HS-27A (cell line): ENCODE results near the gene IFNA21.
"Not testable (repeated sequence)": the region's sequence is repeated elsewhere in the genome, so short reads cannot be mapped to it uniquely, and the experiment has no call there.

Experiments used
- DNase-seq: peaks from one replicate; pipeline ENCODE4 v3.0.0-alpha.2; 2012; ENCODE audit warnings: low read depth, missing footprints

The IFNA21 gene

DNA sequence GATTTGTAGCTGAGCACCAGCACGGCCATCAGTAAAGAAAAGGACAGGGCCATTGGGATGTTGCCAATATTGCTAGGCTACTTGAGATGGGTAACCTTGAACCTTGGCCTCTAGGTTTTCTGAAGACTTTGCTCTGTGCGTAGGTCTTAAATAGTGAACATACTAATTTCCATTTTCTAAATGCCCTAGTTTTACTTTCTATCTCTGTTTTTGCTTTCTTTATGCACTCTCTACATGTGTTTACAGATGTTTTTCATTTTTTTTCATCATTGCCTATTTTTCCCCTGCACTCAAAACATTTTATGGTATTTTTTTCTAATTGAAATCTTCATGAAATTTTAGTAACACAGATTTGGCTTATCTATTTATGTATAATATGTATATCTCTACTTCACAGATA lies at the start of gene IFNA21:
Gene IFNA21, minus strand, starts transcription at position 101 of the 400 bp plus-strand sequence. Its CDS starts 48 bp downstream, at position 53.
- DNase-seq: not testable (repeated sequence)

GRCh38 chr9:21213411-21214326 lies 47.2 kb upstream of the IFNA21 start:
- DNase-seq: not testable (repeated sequence)

GRCh38 chr9:21212160-21212559 lies 45.7 kb upstream of the IFNA21 start:
- not testable (repeated sequence) for DNase-seq

DNA sequence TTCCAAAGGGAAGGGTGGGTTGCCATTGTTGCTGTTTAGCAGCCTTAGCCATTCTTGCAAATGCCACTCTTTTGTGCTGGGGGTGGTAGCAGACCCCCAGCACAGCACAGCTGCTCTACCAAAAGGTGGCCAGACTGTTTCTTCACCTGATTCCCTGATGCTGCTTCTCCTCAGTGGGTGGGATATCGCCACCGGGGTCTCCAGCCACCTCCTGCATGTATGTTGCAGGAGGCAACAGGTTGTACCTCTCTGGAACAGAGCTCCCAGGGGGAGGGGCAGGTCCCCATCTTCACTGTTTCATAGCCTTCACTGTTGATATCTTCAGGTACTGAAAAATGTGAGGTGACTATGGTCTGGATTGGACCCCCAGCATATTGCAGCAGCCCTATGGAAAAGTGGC lies 44.3 kb upstream of the IFNA21 start:
- not testable (repeated sequence) for DNase-seq

DNA sequence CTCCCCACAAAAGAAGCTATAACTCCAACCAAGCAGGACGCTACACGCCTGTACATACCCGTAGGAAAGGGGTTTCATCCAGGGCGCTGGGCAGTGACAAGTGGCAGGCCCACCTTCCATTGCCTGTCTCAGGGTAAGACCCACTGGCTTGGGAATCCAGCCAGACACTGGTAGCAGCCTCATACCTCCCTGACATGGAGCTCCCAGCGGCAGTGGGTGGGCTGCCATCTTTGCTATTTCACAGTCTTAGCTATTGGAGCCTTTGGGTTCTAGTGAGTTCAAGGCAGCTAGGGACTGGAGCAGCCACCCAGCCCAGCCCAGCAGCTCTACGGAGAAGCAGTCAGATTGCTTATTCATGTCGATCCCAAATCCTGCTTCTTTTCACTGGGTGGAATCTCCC lies 43.9 kb upstream of the IFNA21 start:
- no peak for DNase-seq

DNA sequence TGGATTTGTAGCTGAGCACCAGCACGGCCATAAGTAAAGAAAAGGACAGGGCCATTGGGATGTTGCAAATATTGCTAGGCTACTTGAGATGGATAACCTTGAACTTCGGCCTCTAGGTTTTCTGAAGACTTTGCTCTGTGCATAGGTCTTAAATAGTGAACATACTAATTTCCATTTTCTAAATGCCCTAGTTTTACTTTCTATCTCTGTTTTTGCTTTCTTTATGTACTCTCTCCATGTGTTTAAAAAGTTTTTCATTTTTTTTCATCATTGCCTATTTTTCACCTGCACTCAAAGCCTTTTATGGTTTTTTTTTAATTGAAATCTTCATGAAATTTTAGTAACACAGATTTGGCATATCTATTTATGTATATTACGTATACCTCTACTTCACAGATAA lies 40.6 kb upstream of the IFNA21 start, which contains the start of gene IFNA10:
Gene IFNA10, minus strand, starts transcription at position 101 of the 400 bp plus-strand sequence. Its CDS starts 46 bp downstream, at position 55.
- DNase-seq: not testable (repeated sequence)

DNA sequence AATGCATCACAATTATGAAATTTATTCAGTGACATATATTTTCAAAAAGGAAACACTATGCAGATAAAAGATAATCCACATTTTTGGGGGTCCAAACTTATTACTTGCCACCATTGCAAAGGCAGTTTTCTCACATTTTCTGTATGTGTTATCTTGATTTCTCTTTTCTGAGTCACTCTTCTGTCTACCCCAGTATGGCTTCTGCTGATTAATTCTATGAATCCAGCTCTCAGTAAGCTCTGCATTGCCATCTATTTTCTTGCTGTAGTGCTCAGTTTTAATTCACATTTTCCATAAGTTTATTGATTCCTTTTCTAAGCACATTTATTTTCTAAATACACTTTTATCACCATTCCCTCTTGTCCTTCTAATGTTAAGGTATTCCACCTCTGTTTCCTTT lies 38.7 kb upstream of the IFNA21 start:
- no peak for DNase-seq

GRCh38 chr9:21202105-21202504 lies 35.6 kb upstream of the IFNA21 start, which contains the start of gene IFNA7:
TSS of gene IFNA7 (minus strand) at chr9:21202205. CDS start at chr9:21202165, 40 bp downstream.
- not testable (repeated sequence) for DNase-seq

DNA sequence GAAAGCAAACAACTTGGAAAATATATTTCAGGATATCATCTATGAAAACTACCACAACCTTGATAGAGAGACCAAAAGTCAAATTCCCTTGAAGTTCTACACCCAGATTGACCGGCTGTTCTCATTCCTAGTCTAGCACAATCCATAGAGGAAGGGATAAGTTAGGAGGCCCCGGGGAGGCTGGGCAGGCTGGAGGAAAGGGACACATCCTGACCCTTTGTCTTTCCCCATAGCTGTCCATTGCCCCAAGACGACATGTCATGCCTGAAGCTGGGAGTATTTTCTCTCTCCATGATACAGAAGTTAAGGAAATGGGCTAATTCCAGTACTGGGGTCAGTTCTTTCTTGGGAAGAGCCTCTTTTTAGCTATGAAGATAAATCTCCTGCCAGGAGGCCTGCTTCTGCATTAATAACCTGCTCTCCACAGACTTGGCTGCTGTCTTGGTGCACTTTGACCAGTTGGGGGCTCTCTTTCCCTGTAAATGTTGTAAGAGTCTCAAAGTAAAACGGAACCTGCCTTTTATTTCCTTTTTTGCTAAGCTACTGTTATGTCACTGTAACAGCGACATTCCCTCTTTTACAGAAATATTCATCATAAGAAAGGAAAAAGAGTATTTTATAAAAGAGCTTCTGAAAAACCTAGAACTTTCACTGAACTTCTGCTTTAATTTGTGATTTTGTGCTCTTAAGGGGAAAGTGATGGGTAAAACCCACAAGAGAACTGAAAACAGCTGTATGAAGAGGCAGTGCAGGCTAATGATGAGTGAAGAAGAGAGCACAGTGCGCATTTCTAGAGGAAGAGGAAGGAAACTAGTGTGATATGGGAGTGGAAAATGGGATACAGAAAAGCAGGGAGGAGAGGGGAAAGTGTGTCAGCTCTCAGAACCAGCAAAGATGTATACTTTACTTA lies 28.7 kb upstream of the IFNA21 start:
- DNase-seq: not testable (repeated sequence)

GRCh38 chr9:21187487-21187886 lies 21.0 kb upstream of the IFNA21 start, which contains the start of gene IFNA4:
TSS of gene IFNA4 (minus strand) at chr9:21187587. CDS start at chr9:21187531, 56 bp downstream.
- not testable (repeated sequence) for DNase-seq

DNA sequence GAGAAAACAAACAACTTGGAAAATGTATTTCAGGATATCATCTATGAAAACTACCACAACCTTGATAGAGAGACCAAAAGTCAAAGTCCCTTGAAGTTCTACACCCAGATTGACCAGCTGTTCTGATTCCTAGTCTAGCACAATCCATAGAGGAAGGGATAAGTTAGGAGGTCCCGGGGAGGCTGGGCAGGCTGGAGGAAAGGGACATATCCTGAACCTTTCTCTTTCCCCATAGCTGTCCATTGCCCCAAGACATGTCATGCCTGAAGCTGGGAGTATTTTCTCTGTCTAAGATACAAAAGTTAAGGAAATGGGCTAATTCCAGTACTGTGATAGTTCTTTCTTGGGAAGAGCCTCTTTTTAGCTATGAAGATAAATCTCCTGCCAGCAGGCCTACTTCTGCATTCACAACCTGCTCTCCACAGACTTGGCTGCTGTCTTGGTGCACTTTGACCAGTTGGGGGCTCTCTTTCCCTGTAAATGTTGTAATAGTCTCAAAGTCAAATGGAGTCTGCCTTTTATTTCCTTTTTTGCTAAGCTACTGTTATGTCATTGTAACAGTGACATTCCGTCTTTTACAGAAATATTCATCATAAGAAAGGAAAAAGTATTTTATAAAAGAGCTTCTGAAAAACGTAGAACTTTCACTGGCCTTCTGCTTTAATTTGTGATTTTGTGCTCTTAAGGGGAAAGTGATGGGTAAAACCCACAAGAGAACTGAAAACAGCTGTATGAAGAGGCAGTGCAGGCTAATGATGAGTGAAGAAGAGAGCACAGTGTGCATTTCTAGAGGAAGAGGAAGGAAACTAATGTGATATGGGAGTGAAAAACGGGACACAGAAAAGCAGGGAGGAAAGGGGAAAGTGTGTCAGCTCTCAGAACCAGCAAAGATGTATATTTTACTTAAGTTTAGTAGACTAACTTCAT lies 16.6 kb upstream of the IFNA21 start:
- DNase-seq: not testable (repeated sequence)

GRCh38 chr9:21174671-21175070 lies 8.2 kb upstream of the IFNA21 start:
- no peak for DNase-seq

DNA sequence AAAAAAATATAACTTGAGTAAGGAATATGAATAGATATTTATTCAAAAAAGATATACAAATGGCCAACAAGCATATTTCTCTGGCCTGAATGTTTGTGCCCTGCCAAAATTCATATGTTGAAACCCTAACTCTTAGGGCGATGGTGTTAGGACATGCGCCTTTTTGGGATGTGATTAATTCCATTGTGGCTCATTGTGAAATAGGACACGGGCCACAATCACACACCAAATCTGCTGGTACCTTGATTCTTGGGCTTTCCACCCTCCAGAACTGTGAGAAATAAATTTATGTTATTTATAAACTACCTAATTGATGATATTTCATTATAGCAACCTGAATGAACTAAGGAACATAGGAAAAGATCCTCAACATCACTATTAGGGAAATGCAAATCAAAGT lies 5.7 kb upstream of the IFNA21 start:
- DNase-seq: no peak

DNA sequence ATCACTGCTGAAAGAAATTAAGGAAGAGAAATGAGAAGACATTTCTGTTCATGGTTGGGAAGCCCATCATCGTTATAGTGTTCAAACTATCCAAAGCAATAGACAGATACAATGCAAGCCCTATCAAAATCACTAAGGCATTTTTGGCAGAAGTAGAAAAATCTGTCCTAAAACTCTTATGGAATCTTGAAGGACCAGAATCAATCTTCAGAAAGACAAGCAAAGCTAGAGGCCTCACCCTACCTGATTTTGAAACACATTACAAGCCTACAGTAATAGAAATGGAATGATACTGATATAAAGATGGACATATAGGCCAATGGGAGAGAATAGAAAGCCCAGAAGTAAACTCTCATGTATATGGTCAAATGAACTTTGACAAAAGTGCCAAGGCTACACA lies 4.9 kb upstream of the IFNA21 start:
- DNase-seq: no peak

DNA sequence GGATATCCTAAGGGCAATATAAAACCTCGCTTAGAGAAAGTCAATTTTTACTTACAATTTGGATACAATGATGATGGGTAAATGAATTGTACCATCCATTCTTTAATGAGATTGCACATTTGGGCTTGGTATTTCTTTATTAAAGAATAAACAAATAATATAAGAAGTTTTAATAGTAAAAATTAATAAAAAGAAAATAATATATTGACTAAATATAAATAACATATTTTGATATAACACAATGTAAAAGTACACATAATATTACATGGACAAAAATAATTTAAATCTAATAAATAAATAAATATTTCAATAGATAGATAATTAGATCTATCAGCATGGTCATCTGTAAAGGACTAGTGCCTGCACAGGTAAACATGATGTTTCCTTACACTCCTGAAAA lies 944 bp downstream of the IFNA21 start:
- no peak for DNase-seq

DNA sequence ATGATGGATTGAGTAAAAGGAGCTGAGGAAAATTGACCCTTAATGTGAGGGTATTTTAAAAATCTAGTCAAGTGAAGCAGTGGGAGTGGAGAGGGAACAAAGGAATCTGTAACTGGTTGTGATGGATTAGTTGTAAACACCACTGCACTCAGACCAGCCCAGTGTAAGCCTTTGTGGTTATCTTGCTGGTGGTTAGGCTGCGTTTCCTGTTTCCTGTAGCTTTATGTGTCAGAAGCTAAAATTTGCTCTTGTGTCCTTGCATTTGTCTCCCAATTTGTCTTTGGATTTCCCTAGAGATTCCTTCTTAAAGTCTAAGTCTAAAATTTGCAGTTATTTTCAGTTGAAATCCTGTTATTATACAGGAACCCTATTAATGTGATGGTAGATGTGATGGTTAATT lies 6.3 kb downstream of the IFNA21 start:
- DNase-seq: no peak

DNA sequence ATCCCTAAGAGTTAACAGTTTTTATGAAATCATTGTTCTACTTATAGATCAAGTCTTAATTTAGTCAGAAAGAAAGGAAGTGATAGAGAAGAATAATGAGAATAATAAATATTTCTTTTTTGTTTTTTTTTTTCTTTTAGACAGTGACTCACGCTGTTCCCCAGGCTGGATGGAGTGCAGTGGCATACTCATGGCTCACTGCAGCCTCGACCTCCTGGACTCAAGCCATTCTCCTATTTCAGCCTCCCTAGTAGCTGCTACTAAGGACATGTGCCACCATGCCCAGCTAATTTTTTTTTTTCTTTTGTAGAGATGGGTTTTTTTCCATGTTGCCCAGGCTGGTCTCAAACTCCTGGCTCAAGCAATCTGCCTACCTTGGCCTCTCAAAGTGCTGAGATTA lies 11.0 kb downstream of the IFNA21 start:
- DNase-seq: no peak

DNA sequence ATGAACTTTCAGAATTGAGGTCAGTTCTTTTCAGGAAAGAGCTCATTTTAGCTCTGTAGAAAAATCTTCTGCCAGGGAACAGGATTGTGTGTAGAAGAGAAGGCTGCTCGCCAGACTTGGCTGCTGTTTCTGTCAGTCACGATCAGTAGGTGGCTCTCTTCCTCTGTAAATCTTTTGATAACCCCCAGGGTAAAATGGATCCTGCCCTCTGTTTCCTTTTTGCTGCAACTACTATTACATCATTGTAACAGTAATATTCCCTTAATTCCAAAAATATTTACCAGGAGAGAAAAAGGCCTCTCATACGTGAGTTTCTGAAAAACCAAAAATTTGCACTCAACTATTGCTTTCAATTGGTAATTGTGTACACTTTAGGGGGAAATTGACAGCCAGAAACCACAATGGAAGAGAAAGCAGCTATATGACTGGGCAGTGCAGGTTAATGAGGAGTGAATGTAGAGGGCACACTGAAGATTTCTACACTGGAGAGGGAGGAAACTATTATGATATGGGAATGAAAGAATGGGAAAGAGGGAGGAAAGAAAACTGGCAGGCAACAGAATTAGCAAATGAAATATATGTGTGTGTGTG lies 12.3 kb downstream of the IFNA21 start:
- no peak for DNase-seq

DNA sequence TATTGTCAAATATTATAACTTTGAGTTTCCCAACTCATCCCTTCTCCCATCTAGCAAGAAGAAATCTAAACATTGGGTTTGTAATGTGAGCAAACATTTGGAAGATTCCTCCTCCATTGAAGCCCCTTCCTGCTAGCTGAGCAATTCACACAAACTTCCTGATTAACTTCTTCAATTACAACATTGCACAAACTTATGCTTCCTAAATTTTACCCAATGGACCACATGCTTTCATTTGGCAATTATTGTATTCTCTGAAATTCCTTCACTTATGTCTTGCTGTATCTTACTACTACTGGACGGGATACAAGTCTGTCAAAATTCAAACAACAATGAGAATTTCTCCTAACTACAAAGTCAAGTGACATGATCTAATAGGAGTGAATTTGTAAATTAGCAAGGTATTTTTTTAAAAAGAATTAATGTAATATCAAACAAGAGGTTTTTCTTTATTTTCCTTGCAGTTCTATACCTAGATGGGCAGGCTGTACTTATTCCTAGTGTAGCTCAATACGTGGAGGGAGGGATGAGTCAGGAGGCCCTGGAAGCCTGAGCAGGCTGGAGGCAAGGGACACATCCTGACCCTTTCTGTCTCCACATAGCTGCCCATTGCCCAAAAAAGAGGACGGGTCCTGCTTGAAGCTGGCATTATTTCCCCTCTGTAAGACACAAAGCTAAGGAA lies 13.0 kb downstream of the IFNA21 start:
- DNase-seq: no peak

DNA sequence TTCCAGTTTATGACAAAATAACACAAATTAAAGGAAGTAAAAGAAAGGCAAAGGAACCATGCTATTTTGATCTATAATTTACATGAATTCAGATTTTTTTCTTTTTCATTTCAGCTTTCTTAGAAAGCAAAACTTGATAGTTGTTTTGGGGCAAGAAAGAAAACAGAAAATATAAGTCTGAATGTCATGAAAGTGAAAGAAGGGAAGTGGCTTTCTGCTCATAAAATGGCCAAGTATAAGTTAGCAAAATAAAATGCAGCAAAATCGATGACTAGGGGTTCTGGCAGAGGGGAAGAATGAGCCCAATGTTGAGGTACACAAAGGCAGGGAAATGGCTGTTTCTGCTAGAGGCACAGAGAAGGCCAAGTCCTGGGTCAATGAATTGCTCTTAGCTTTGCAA lies 21.9 kb downstream of the IFNA21 start:
- no peak for DNase-seq
